CD4-positive, alpha-beta memory T cell (primary cell): ENCODE measurements around the gene ZSCAN12. TPM values are rescaled to one million over a fixed set of nuclear protein-coding genes. Genes with fewer than 3 reads are reported as not detected.

ENCODE experiments used
- CTCF ChIA-PET: fragments of 350-600 bp; sonication (Branson Sonifier 250); formaldehyde crosslinking; loops from one replicate; lab custom pipeline; 2021; ENCODE audit warnings: inconsistent platforms; ENCODE audit not compliant: partially characterized antibody; lab: Charles Lee
- POLR2A ChIA-PET: fragments of 350-600 bp; sonication (Branson Sonifier 250); formaldehyde crosslinking; loops from one replicate; lab custom pipeline; 2021; ENCODE audit not compliant: partially characterized antibody; lab: Charles Lee
- DNase-seq, 5 donors: peaks; one replicate each; pipeline versions ENCODE4 v3.0.0 to v3.0.0-alpha.2; 2020 to 2022; ENCODE audit warnings: mixed read lengths in 1 of 5
- H3K27ac ChIP-seq: one replicate; pipeline ENCODE4 v1.7.0; 2013; ENCODE audit warnings: low read depth, low read length
- H3K27me3 ChIP-seq: 2 replicates; pipeline ENCODE4 v1.7.0; 2013; ENCODE audit warnings: mild to moderate bottlenecking, low read length, moderate library complexity; ENCODE audit not compliant: insufficient read depth
- H3K36me3 ChIP-seq: 2 replicates; pipeline ENCODE4 v1.7.0; 2013; ENCODE audit warnings: mild to moderate bottlenecking, low read length, moderate library complexity; ENCODE audit not compliant: insufficient read depth
- H3K4me1 ChIP-seq: 2 replicates; pipeline ENCODE4 v1.7.0; 2013; ENCODE audit warnings: mild to moderate bottlenecking, low read length, moderate library complexity; ENCODE audit not compliant: insufficient read depth
- H3K4me3 ChIP-seq, 2 donors: one replicate each; pipeline ENCODE4 v1.7.0; 2013; ENCODE audit warnings: low read length in 2 of 2, mild to moderate bottlenecking in 1 of 2
- H3K9me3 ChIP-seq, 2 donors: one replicate each; pipeline ENCODE4 v1.7.0; 2013; ENCODE audit warnings: low read length in 2 of 2, control low read depth in 1 of 2; ENCODE audit not compliant: control insufficient read depth in 1 of 2
- H3K27ac Mint-ChIP-seq, 7 donors: one replicate each; pipeline ENCODE4 v1.8.0; 2020 to 2021; ENCODE audit warnings: mixed read lengths in 7 of 7, mild to moderate bottlenecking in 6 of 7, inconsistent platforms in 3 of 7, moderate library complexity in 3 of 7
- H3K27me3 Mint-ChIP-seq, 2 donors: one replicate each; pipeline ENCODE4 v1.8.0; 2020 to 2021; ENCODE audit warnings: mixed read lengths in 2 of 2
- H3K36me3 Mint-ChIP-seq, 2 donors: one replicate each; pipeline ENCODE4 v1.8.0; 2020 to 2021; ENCODE audit warnings: mixed read lengths in 2 of 2, inconsistent platforms in 1 of 2, mild to moderate bottlenecking in 1 of 2
- H3K4me1 Mint-ChIP-seq, 4 donors: one replicate each; pipeline ENCODE4 v1.8.0; 2020 to 2021; ENCODE audit warnings: mixed read lengths in 4 of 4, mild to moderate bottlenecking in 1 of 4
- H3K4me3 Mint-ChIP-seq, 8 donors: one replicate each; pipeline ENCODE4 v1.8.0; 2020 to 2021; ENCODE audit warnings: mixed read lengths in 8 of 8, mild to moderate bottlenecking in 7 of 8, moderate library complexity in 6 of 8, inconsistent platforms in 3 of 8
- H3K9me3 Mint-ChIP-seq, 8 donors: one replicate each; pipeline ENCODE4 v1.8.0; 2020 to 2021; ENCODE audit warnings: mixed read lengths in 8 of 8, mild to moderate bottlenecking in 5 of 8, inconsistent platforms in 3 of 8, moderate library complexity in 1 of 8
- intact Hi-C: fragments of 100-400 bp; cut with micrococcal nuclease; formaldehyde crosslinking; loops from one replicate; pipeline ENCODE4 v1.15.1; 2023
- polyA plus RNA-seq, 2 donors: library from polyadenylated mRNA; unstranded; fragments of 300-500 nt; fragmentation: Illumina TruSeq; gene quantifications; one replicate each; pipeline ENCODE4 v1.2.3, GENCODE V29; 2021
- total RNA-seq, 2 experiments: library from RNA; stranded (reverse); gene quantifications; one replicate each; pipeline ENCODE4 v1.2.3, GENCODE V29; 2021

Gene ZSCAN12
- total and polyA plus RNA-seq, 4 experiments from 2014 or later: 0.70 to 8.3 (median 4.7) TPM

GRCh38 chr6:28380381-28380780 is 19.2 kb downstream of the ZSCAN12 start:
- H3K27ac ChIP-seq: no peak overlapping the region
- Mint-ChIP-seq H3K9me3 (peaks cover 0 to 15% (median 9%) of the 10 kb centered on the region in 8 donors), H3K36me3 (peaks cover 47 to 67% of the 10 kb centered on the region in 2 donors), H3K27ac (no peak overlapping the region), H3K4me1 (peaks cover 0 to 7% (median 3%) of the 10 kb centered on the region in 4 donors), H3K4me3 (no peak overlapping the region), H3K27me3 (no peaks in the 10 kb centered on the region)
- peaks cover 0 to 3% of the 10 kb centered on the region in 2 donors for H3K9me3 ChIP-seq
- peaks cover 11% of the 10 kb centered on the region for H3K36me3 ChIP-seq
- H3K4me3 ChIP-seq: no peak overlapping the region
- intact Hi-C loops: no loop called here
- ChIA-PET CTCF (no interaction called here), POLR2A (no interaction called here)
- DNase-seq: no peak
- H3K27me3 ChIP-seq: no peaks in the 10 kb centered on the region
- no peaks in the 10 kb centered on the region for H3K4me1 ChIP-seq

GRCh38 chr6:28378644-28379043 is 20.9 kb downstream of the ZSCAN12 start:
- Histone ChIP-seq H3K4me1 (no peaks in the 10 kb centered on the region), H3K36me3 (peaks cover 11% of the 10 kb centered on the region), H3K4me3 (no peak overlapping the region), H3K27me3 (no peaks in the 10 kb centered on the region), H3K9me3 (peaks cover 0 to 3% of the 10 kb centered on the region in 2 donors), H3K27ac (no peak overlapping the region)
- intact Hi-C loops: no loop called here
- H3K4me1 Mint-ChIP-seq: peaks cover 0 to 5% (median 2%) of the 10 kb centered on the region in 4 donors
- H3K4me3 Mint-ChIP-seq: no peak overlapping the region
- peaks cover 41 to 54% of the 10 kb centered on the region in 2 donors for H3K36me3 Mint-ChIP-seq
- DNase-seq: no peak
- H3K27ac Mint-ChIP-seq: no peak overlapping the region
- ChIA-PET CTCF (no interaction called here), POLR2A (no interaction called here)
- H3K9me3 Mint-ChIP-seq: peaks cover 0 to 12% (median 9%) of the 10 kb centered on the region in 8 donors
- no peaks in the 10 kb centered on the region for H3K27me3 Mint-ChIP-seq

- no peak for DNase-seq
- Histone ChIP-seq H3K36me3 (peaks cover 11% of the 10 kb centered on the region), H3K4me1 (no peaks in the 10 kb centered on the region), H3K27me3 (no peaks in the 10 kb centered on the region), H3K9me3 (peaks cover 0 to 3% of the 10 kb centered on the region in 2 donors), H3K27ac (no peak overlapping the region), H3K4me3 (no peak overlapping the region)
- H3K4me3 Mint-ChIP-seq: no peak overlapping the region
- intact Hi-C loops: no loop called here
- H3K36me3 Mint-ChIP-seq: peaks cover 37 to 50% of the 10 kb centered on the region in 2 donors
- peaks cover 0 to 12% (median 9%) of the 10 kb centered on the region in 8 donors for H3K9me3 Mint-ChIP-seq
- ChIA-PET POLR2A (no interaction called here), CTCF (no interaction called here)
- peaks cover 0 to 1% (median under 1%) of the 10 kb centered on the region in 4 donors for H3K4me1 Mint-ChIP-seq
- H3K27me3 Mint-ChIP-seq: no peaks in the 10 kb centered on the region
- H3K27ac Mint-ChIP-seq: no peak overlapping the region
Measured at GRCh38 chr6:28377879-28378278, 21.7 kb downstream of the ZSCAN12 start.

GRCh38 chr6:28373925-28374324 is 25.6 kb downstream of the ZSCAN12 start:
- H3K4me3 Mint-ChIP-seq: no peak overlapping the region
- H3K4me3 ChIP-seq: no peak overlapping the region
- H3K4me1 Mint-ChIP-seq: peaks cover 0 to 1% (median 0%) of the 10 kb centered on the region in 4 donors
- H3K27me3 ChIP-seq: no peaks in the 10 kb centered on the region
- H3K9me3 Mint-ChIP-seq: peaks cover 0 to 5% (median 4%) of the 10 kb centered on the region in 8 donors
- POLR2A ChIA-PET: no interaction called here
- no peak for DNase-seq
- H3K27me3 Mint-ChIP-seq: no peaks in the 10 kb centered on the region
- H3K27ac Mint-ChIP-seq: no peak overlapping the region
- no peaks in the 10 kb centered on the region for H3K4me1 ChIP-seq
- no peak overlapping the region for H3K27ac ChIP-seq
- H3K36me3 ChIP-seq: no peaks in the 10 kb centered on the region
- peaks cover 8 to 16% of the 10 kb centered on the region in 2 donors for H3K36me3 Mint-ChIP-seq
- CTCF ChIA-PET: no interaction called here
- intact Hi-C loops: no loop called here
- no peaks in the 10 kb centered on the region for H3K9me3 ChIP-seq

GRCh38 chr6:28371706-28372451 is 27.7 kb downstream of the ZSCAN12 start:
- Histone ChIP-seq H3K27me3 (no peaks in the 10 kb centered on the region), H3K27ac (no peak overlapping the region), H3K4me1 (no peaks in the 10 kb centered on the region), H3K4me3 (no peak overlapping the region), H3K36me3 (no peaks in the 10 kb centered on the region), H3K9me3 (no peaks in the 10 kb centered on the region)
- no peak for DNase-seq
- CTCF ChIA-PET: interaction anchor here (0.7 kb wide), 1 partner anchor 481 kb away, joined by 3 read pairs; a partner anchor contains a TSS
- no peak overlapping the region for H3K27ac Mint-ChIP-seq
- POLR2A ChIA-PET: no interaction called here
- H3K9me3 Mint-ChIP-seq: no peaks in the 10 kb centered on the region
- H3K27me3 Mint-ChIP-seq: no peaks in the 10 kb centered on the region
- intact Hi-C loops: no loop called here
- H3K4me3 Mint-ChIP-seq: no peak overlapping the region
- peaks cover 0 to 1% (median 0%) of the 10 kb centered on the region in 4 donors for H3K4me1 Mint-ChIP-seq
- H3K36me3 Mint-ChIP-seq: peaks cover 5 to 10% of the 10 kb centered on the region in 2 donors

GRCh38 chr6:28371280-28371679 is 28.3 kb downstream of the ZSCAN12 start:
- Histone ChIP-seq H3K9me3 (no peaks in the 10 kb centered on the region), H3K4me1 (no peaks in the 10 kb centered on the region), H3K27me3 (no peaks in the 10 kb centered on the region), H3K27ac (no peak overlapping the region), H3K36me3 (no peaks in the 10 kb centered on the region), H3K4me3 (no peak overlapping the region)
- POLR2A ChIA-PET: no interaction called here
- Mint-ChIP-seq H3K27ac (no peak overlapping the region), H3K36me3 (peaks cover 10 to 13% of the 10 kb centered on the region in 2 donors), H3K4me3 (no peak overlapping the region), H3K9me3 (no peaks in the 10 kb centered on the region), H3K4me1 (peaks cover 0 to 3% (median 0%) of the 10 kb centered on the region in 4 donors), H3K27me3 (no peaks in the 10 kb centered on the region)
- intact Hi-C loops: no loop called here
- DNase-seq: no peak
- CTCF ChIA-PET: no interaction called here

- CTCF ChIA-PET: no interaction called here
- no peak overlapping the region for H3K4me3 ChIP-seq
- no peak for DNase-seq
- Mint-ChIP-seq H3K9me3 (no peaks in the 10 kb centered on the region), H3K27ac (no peak overlapping the region), H3K36me3 (peaks cover 10 to 22% of the 10 kb centered on the region in 2 donors), H3K4me1 (peaks cover 0 to 2% (median 0%) of the 10 kb centered on the region in 4 donors), H3K4me3 (no peak overlapping the region), H3K27me3 (no peaks in the 10 kb centered on the region)
- POLR2A ChIA-PET: no interaction called here
- H3K36me3 ChIP-seq: peaks cover under 1% of the 10 kb centered on the region
- no peaks in the 10 kb centered on the region for H3K27me3 ChIP-seq
- no peak overlapping the region for H3K27ac ChIP-seq
- intact Hi-C loops: no loop called here
- no peaks in the 10 kb centered on the region for H3K4me1 ChIP-seq
- H3K9me3 ChIP-seq: no peaks in the 10 kb centered on the region
Measured at GRCh38 chr6:28370440-28370839, 29.1 kb downstream of the ZSCAN12 start.
